SU-DHL-6 (cell line): ENCODE results near the gene ATOSB.
"Not testable (repeated sequence)": the region's sequence is repeated elsewhere in the genome, so short reads cannot be mapped to it uniquely, and the experiment has no call there.

ENCODE experiments used
- H2AFZ ChIP-seq: fragments of 200-600 bp; sonication (generic); 2 replicates; pipeline ENCODE4 v1.6.1; 2014; ENCODE audit warnings: low read depth, mild to moderate bottlenecking, moderate library complexity, mixed read lengths, antibody characterized with exemption, low read length; ENCODE audit not compliant: severe bottlenecking
- H3F3A ChIP-seq: fragments of 200-600 bp; shearing (Covaris generic); 2 replicates; pipeline ENCODE4 v1.6.0; 2016; ENCODE audit warnings: antibody characterized with exemption, mild to moderate bottlenecking; ENCODE audit not compliant: insufficient read depth
- H3K27ac ChIP-seq: fragments of 200-600 bp; sonication (generic); 2 replicates; pipeline ENCODE4 v1.5.1; 2016; ENCODE audit warnings: low read depth, mild to moderate bottlenecking, low read length, moderate library complexity, mixed read lengths
- H3K27me3 ChIP-seq: fragments of 200-600 bp; sonication (generic), shearing (Covaris generic); 2 replicates; pipeline ENCODE4 v1.6.0; 2014; ENCODE audit warnings: mild to moderate bottlenecking, low read length
- H3K36me3 ChIP-seq: fragments of 200-600 bp; sonication (generic); 2 replicates; pipeline ENCODE4 v1.6.1; 2014; ENCODE audit warnings: mild to moderate bottlenecking, low read length, mixed read lengths
- H3K4me2 ChIP-seq: fragments of 300-600, 200-600 bp; shearing (Covaris generic), sonication (generic); 2 replicates; pipeline ENCODE4 v1.6.0; 2014; ENCODE audit warnings: low read length, low read depth, mild to moderate bottlenecking; ENCODE audit not compliant: poor library complexity, severe bottlenecking
- H3K4me3 ChIP-seq: fragments of 200-600 bp; sonication (generic); 2 replicates; pipeline ENCODE4 v1.5.1; 2014; ENCODE audit warnings: antibody characterized with exemption, low read length, mild to moderate bottlenecking, mixed read lengths; ENCODE audit not compliant: insufficient read depth, poor library complexity, severe bottlenecking
- H3K79me2 ChIP-seq: fragments of 200-600 bp; sonication (generic); 2 replicates; pipeline ENCODE4 v1.6.1; 2014; ENCODE audit warnings: mild to moderate bottlenecking, low read length, moderate library complexity; ENCODE audit not compliant: insufficient read depth
- H3K9ac ChIP-seq: fragments of 200-600 bp; sonication (generic); 2 replicates; pipeline ENCODE4 v1.7.0; 2014; ENCODE audit warnings: mild to moderate bottlenecking, low read length
- H3K9me2 ChIP-seq: fragments of 200-600 bp; sonication (generic); replicated peaks from 2 replicates; pipeline ENCODE4 v1.6.1; 2014; ENCODE audit warnings: low read length; ENCODE audit not compliant: insufficient read depth
- H3K9me3 ChIP-seq: fragments of 200-600 bp; sonication (generic); 2 replicates; pipeline ENCODE4 v1.6.1; 2014; ENCODE audit warnings: low read length, mixed read lengths; ENCODE audit not compliant: insufficient read depth
- H4K20me1 ChIP-seq: fragments of 200-600 bp; sonication (generic); 2 replicates; pipeline ENCODE4 v1.6.1; 2014; ENCODE audit warnings: low read depth, mild to moderate bottlenecking, antibody characterized with exemption, low read length, moderate library complexity, mixed read lengths
- EZH2phosphoT487 ChIP-seq: fragments of 200-600 bp; sonication (generic), shearing (Covaris generic); conservative IDR thresholded peaks from 2 replicates; pipeline ENCODE4 v1.6.1; 2018; ENCODE audit warnings: mild to moderate bottlenecking, antibody characterized with exemption, low read length, moderate library complexity, mixed read lengths
- TF ChIP-seq, protein P1 (sequence below): fragments of 200-600 bp; sonication (generic); IDR thresholded peaks from one replicate; pipeline ENCODE4 v1.5.1; 2017; ENCODE audit warnings: antibody characterized with exemption, mild to moderate bottlenecking, low read length, moderate library complexity; ENCODE audit not compliant: insufficient read depth, poor library complexity, severe bottlenecking

Gene ATOSB

DNA sequence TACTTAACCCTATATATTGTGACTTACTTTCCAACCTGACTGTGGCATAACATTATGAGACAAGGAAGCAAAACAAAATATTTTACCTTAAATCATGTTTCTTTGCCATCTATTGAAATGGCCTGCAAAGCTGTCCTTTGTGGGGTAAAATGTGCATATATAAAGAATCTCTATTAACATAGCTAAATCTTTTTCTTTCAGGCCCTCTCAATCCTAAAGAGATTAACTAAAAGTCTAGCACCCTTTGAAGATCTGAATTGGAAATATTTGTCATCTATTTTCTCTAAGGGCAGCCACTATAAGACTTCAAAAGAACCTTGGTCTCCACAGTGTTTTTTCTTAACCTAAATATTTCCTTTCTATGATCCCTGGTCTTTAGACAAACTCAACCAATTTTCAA lies 41.1 kb upstream of the ATOSB start:
- Histone ChIP-seq H3K4me3 (no peak overlapping the region), H3K27ac (no peak overlapping the region), H3K9me3 (no peaks in the 10 kb centered on the region), H3F3A (peaks cover 3% of the 10 kb centered on the region; the same call in 1 of the 2 replicates), H3K36me3 (no peaks in the 10 kb centered on the region), H3K4me2 (no peak overlapping the region), H3K9me2 (no peaks in the 10 kb centered on the region), H3K27me3 (no peaks in the 10 kb centered on the region), H2AFZ (no peak overlapping the region), H4K20me1 (no peaks in the 10 kb centered on the region), H3K9ac (no peak overlapping the region), H3K79me2 (no peaks in the 10 kb centered on the region)
- no peak for TF ChIP-seq EZH2phosphoT487
- TF ChIP-seq, protein P1, sequence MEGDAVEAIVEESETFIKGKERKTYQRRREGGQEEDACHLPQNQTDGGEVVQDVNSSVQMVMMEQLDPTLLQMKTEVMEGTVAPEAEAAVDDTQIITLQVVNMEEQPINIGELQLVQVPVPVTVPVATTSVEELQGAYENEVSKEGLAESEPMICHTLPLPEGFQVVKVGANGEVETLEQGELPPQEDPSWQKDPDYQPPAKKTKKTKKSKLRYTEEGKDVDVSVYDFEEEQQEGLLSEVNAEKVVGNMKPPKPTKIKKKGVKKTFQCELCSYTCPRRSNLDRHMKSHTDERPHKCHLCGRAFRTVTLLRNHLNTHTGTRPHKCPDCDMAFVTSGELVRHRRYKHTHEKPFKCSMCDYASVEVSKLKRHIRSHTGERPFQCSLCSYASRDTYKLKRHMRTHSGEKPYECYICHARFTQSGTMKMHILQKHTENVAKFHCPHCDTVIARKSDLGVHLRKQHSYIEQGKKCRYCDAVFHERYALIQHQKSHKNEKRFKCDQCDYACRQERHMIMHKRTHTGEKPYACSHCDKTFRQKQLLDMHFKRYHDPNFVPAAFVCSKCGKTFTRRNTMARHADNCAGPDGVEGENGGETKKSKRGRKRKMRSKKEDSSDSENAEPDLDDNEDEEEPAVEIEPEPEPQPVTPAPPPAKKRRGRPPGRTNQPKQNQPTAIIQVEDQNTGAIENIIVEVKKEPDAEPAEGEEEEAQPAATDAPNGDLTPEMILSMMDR: no peak

DNA sequence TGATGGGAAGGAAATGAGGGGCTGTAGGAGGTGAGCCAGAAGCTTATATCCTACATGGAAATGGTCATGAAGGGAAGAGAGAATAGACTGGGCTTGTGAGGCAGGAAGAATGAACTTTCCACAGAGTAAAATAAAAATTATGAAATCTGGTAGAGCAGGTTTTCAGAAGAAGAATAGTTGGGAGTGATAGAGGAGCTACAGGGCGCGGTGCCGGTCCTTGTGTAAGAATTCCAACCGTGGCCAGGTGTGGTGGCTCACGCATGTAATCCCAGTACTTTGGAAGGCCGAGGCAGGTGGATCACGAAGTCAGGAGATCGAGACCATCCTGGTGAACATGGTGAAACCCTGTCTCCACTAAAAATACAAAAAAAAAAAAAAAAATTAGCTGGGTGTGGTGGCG lies 37.3 kb upstream of the ATOSB start:
- Histone ChIP-seq H3K9me3 (peaks cover 27% of the 10 kb centered on the region; the same call in 1 of the 2 replicates), H3K27me3 (no peaks in the 10 kb centered on the region), H3F3A (no peaks in the 10 kb centered on the region), H3K79me2 (no peaks in the 10 kb centered on the region), H3K9me2 (no peaks in the 10 kb centered on the region), H3K9ac (no peak overlapping the region), H3K36me3 (no peaks in the 10 kb centered on the region), H3K4me3 (no peak overlapping the region), H3K27ac (no peak overlapping the region), H4K20me1 (no peaks in the 10 kb centered on the region), H2AFZ (no peak overlapping the region), H3K4me2 (no peak overlapping the region)
- TF ChIP-seq, protein P1: no peak
- TF ChIP-seq EZH2phosphoT487: no peak

DNA sequence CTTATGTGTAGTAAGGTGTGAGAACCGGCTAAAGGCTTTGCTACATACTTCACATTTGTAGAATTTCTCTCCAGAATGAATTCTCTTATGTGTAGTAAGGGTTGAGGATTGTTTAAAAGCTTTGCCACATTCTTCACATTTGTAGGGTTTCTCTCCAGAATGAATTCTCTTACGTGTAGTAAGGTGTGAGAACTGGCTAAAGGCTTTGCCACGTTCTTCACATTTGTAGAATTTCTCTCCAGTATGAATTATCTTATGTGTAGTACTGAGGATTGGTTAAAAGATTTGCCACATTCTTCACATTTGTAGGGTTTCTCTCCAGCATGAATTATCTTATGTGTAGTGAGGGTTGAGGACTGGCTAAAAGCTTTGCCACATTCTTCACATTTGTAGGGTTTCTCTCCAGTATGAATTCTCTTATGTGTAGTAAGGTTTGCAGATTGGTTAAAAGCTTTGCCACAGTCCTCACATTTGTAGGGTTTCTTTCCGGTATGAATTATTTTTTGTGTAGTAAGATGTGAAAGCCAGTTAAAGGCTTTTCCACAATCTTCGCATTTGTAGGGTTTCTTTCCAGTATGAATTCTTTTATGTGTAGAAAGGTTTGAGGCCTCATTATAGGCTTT lies 32.4 kb upstream of the ATOSB start:
- not testable (repeated sequence) for H2AFZ ChIP-seq, H3K36me3 ChIP-seq, H3K79me2 ChIP-seq, H3K9me2 ChIP-seq, H3K4me2 ChIP-seq, H3K27ac ChIP-seq, H3K4me3 ChIP-seq, H3K27me3 ChIP-seq, H4K20me1 ChIP-seq, H3K9ac ChIP-seq, H3F3A ChIP-seq
- H3K9me3 ChIP-seq: peaks cover 42% of the 10 kb centered on the region; the same call in 1 of the 2 replicates

DNA sequence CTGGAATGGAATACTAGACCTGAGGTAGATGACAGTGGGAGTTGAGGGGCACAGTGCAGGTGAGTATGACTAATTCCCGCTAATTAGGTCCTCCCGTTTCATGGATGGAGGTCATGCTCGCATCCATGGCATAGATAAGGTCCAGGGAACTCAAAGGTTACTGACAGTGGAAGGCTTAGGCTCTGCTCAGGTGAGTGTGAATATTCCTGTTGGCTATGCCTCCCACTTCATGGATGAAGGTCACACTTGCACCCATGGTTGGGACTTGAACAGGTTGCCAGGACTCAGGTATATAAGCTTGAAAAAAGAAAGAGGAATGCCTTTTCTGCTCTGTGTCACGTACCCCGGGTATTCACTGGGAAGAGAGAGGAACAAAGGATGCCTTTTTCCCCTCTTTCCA lies 26.4 kb upstream of the ATOSB start:
- TF ChIP-seq, protein P1: no peak
- no peak for TF ChIP-seq EZH2phosphoT487
- H3K9ac ChIP-seq: no peak overlapping the region
- H3K27ac ChIP-seq: no peak overlapping the region
- H3K9me2 ChIP-seq: no peaks in the 10 kb centered on the region
- no peak overlapping the region for H2AFZ ChIP-seq
- H3K27me3 ChIP-seq: 0 out of 2 replicates have a peak, but pooled peaks cover 2% of the 10 kb centered on the region
- H4K20me1 ChIP-seq: no peaks in the 10 kb centered on the region
- H3K4me2 ChIP-seq: no peak overlapping the region
- H3F3A ChIP-seq: no peaks in the 10 kb centered on the region
- no peak overlapping the region for H3K4me3 ChIP-seq
- H3K36me3 ChIP-seq: no peaks in the 10 kb centered on the region
- H3K9me3 ChIP-seq: peaks cover 20% of the 10 kb centered on the region; the same call in 1 of the 2 replicates
- no peaks in the 10 kb centered on the region for H3K79me2 ChIP-seq
